HG02885 (cell line): ENCODE data around the gene HPCAL1.

Experiments
- ATAC-seq: cut with Tn5 transposase; IDR thresholded peaks from one replicate; pipeline ENCODE4 v1.9.1; 2021; ENCODE audit warnings: mild to moderate bottlenecking; ENCODE audit not compliant: unreplicated experiment, poor library complexity

HPCAL1 gene

GRCh38 chr2:10469955-10470608 lies 167.4 kb downstream of the HPCAL1 start:
- ATAC-seq: no peak

DNA sequence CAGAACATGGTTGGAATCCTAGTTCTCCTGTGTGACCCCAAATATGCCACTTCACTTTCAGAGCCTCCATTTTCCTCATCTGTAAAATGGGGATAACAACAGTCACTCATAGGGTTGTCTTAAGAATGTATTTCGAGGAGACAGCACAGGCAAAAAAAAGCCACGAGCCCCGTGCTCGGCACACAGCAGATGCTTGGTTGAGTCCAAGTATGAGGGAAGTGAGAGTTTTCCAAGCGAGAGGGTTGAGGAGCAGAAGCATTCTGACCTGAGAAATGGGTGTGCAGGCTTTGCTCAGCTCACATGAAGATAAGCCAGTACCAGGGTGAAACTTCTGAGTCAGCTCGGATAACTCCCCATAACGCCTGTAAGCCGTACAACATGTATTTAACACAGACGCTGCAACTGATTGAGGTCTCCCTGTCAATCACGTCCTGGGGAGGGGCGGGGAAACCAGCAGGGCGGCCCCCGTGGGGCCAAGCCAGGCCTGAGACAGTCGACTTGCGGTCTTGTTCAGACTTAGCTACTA lies 168.4 kb downstream of the HPCAL1 start:
- no peak for ATAC-seq

DNA sequence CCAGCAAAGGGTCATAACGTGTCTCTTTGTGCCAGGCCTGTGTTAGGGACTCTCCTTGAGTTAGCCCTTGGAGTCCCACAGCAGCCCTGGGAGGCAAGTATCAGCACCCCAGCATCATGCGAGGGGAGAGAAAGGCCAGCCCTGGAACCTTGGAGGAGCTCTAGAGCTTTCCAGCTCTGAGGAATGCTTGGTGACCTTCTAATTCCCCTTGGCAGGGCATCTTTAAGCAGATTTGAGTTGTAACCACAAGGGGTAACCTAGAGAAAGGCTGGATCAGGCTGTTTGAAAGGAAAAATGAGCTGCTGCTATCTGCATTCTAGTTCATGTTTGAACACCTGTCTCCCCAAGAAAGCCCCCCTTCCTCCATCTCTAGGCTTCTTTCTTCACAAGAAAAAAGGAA lies 169.3 kb downstream of the HPCAL1 start:
- no peak for ATAC-seq

GRCh38 chr2:10473121-10473756 lies 170.5 kb downstream of the HPCAL1 start:
- no peak for ATAC-seq

DNA sequence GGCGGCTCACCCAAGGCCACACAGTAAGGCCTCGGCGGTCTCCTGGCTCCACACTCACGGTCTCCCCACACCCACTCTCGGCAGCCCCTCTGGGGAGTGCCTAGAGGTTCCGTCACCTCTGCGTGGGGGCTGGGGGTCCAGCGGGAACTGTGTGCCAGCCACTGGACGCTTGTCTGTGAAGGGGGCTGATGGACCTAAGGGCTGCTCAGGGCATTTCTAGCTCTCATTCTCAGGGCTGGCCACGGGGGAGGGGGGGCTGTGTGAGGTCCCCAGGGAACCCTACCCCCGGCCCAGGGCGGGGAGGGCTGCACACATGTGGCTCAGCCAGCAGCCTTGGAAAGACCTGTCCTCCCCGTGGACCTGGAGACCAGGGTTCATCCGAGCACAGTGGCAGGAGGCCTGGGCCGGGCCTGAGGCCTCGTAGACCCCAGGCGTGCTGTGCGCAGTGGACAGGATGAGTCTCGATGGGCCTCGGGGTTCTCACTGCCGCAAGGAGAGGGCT lies 172.6 kb downstream of the HPCAL1 start:
- ATAC-seq: no peak

DNA sequence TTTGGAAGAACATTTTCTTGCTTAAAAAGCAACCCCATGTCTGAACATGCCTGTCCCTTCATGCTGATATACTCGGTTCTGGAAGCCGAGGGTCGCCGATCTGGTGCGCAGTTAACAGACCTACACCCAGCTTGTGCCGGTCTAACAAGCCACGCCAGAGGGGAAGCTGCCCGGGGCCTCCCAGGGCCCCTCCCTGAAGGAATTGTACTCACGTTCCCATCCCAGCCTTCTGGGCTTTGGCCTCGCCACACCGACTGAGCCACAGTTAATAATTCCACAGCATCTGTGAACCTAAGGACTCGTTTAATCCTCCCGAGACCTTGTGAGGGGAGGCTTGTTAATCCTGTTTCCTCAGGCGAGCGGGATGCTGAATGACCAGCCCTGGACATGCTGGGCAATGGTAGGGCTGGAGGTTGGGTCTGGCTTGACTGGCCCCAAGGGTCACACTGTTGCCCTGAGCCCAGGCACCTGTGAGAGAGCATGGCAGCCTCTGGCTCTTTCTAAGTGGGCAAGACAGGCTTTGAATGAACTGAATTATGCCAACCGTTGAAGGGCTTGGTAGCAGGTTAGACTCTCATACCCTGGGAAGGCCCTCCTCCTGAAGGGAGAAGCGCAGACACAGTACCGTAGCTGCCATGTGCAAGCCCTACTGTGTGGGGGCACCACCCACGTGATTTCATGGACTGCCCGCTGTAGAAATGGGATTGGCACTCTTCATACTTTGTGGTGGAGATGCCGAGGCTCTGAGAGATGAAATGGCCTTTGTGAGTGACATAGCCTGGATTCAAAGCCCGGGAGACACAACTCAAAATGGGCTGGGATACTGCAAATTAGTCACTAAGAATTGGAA lies 173.3 kb downstream of the HPCAL1 start:
- ATAC-seq: no peak

- no peak for ATAC-seq
These were observed 174.2 kb downstream of the HPCAL1 start for GRCh38 chr2:10476723-10477442.
